Mucosa of descending colon (tissue), 3 donors: ENCODE data around the gene TAOK1. TPM values are rescaled to one million over a fixed set of nuclear protein-coding genes. Genes with fewer than 3 reads are reported as not detected.

Experiments
- ATAC-seq: fragments of 200-7000 bp; cut with Tn5 transposase; one replicate; pipeline ENCODE4 v1.9.1; 2020; ENCODE audit warnings: mild to moderate bottlenecking, moderate library complexity
- DNase-seq, 3 donors: peaks; one replicate each; pipeline ENCODE4 v3.0.0-alpha.2; 2020
- H3K36me3 ChIP-seq: fragments of 200-600 bp; one replicate; pipeline ENCODE4 v1.8.0; 2021; ENCODE audit warnings: low read depth, mild to moderate bottlenecking
- H3K4me1 ChIP-seq: fragments of 200-600 bp; one replicate; pipeline ENCODE4 v1.8.0; 2021; ENCODE audit warnings: low read depth, mild to moderate bottlenecking
- H3K4me3 ChIP-seq: fragments of 200-600 bp; one replicate; pipeline ENCODE4 v1.8.0; 2021; ENCODE audit warnings: mild to moderate bottlenecking
- H3K9me3 ChIP-seq: fragments of 200-600 bp; one replicate; pipeline ENCODE4 v1.8.0; 2021; ENCODE audit warnings: mild to moderate bottlenecking
- CTCF ChIP-seq: fragments of 200-600 bp; IDR thresholded peaks from one replicate; pipeline ENCODE4 v1.8.0; 2022; ENCODE audit warnings: antibody characterized with exemption, mild to moderate bottlenecking
- intact Hi-C, 2 donors: fragments of 100-400 bp; cut with DNase I in 1 of 2; cut with micrococcal nuclease in 1 of 2; formaldehyde crosslinking; loops; one replicate each; pipeline versions ENCODE4 v1.11.0 to v1.11.1; 2022; cut with DNase I, micrococcal nuclease
- total RNA-seq, 3 donors: library from RNA; stranded (reverse); fragmentation: NEBNext Ultra II Directional in 2 of 3; extraction: Animal tissue kit (Norgen Biotek cat#: 25700) in 2 of 3; gene quantifications; one replicate each; pipeline versions ENCODE4 v1.2.1 to v1.2.4, GENCODE V29; 2021 to 2023
- donor health status: DM: no; HTN: no; CAD: no; lungs with moderate emphysema.
- donor health status: DM: no; HTN: no; CAD: no.
- donor health status: DM: no; HTN: yes; CAD: no.

Gene TAOK1
- total RNA-seq, 3 donors from 2014 or later = 50.0 to 76.3 (median 52.1) TPM

DNA sequence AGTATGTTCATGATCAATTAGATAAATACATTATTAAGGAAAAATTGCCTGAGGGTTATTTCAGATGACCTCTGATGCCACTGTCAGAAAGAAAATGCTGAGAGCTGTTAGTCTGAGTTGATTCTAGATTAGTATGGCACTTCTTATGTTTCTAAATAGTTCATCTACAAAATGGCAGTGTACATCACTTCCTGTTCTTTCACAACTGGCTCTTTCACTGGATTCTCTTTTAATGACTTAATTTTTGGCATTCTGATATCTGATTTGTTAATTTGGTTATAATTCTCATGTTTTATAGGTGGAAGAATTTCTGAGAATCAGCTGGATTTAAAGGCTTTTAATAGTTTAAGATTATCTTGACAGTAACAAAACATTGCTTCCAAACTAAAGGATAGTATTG, 3.3 kb downstream of the TAOK1 start:
- Histone ChIP-seq H3K4me1 (peaks cover 17% of the 10 kb centered on the region), H3K9me3 (no peaks in the 10 kb centered on the region), H3K4me3 (no peak overlapping the region), H3K36me3 (no peaks in the 10 kb centered on the region)
- ATAC-seq (no peak), DNase-seq (no peak)
- no peak for TF ChIP-seq CTCF
- intact Hi-C loops = no loop called here

- intact Hi-C loops = no loop called here
- Histone ChIP-seq H3K4me3 (no peak overlapping the region), H3K4me1 (peaks cover 12% of the 10 kb centered on the region), H3K9me3 (no peaks in the 10 kb centered on the region), H3K36me3 (no peaks in the 10 kb centered on the region)
- no peak for TF ChIP-seq CTCF
- ATAC-seq (no peak), DNase-seq (no peak)
Measured at GRCh38 chr17:29394761-29395160, 4.6 kb downstream of the TAOK1 start.

DNA sequence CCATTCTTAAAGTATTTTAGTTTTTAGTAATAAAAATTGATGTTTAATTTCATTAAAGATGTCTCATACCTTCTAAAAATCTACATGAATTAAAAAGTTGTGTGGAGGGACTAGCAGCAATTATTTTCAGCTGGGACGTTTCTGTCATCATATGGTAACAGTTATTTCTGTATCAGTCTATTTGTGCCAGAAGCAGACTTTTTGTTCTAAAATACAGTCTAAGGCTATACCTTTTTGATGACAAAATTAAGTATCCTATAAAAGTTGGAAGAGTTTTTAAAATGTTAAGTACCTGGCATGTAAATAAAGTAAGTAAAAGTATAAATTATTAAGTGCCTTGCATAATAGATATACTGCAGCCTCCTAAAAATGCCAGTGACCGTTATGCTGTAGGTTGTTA, 5.9 kb downstream of the TAOK1 start:
- Histone ChIP-seq H3K4me3 (no peak overlapping the region), H3K4me1 (peaks cover 12% of the 10 kb centered on the region), H3K36me3 (no peaks in the 10 kb centered on the region), H3K9me3 (no peaks in the 10 kb centered on the region)
- DNase-seq (no peak), ATAC-seq (no peak)
- intact Hi-C loops = no loop called here
- no peak for TF ChIP-seq CTCF

GRCh38 chr17:29399634-29400033, 9.5 kb downstream of the TAOK1 start:
- DNase-seq (no peak), ATAC-seq (peak; percentile 45)
- no peak overlapping the region for H3K4me3 ChIP-seq
- intact Hi-C loops = no loop called here
- no peaks in the 10 kb centered on the region for H3K36me3 ChIP-seq
- H3K9me3 ChIP-seq = no peaks in the 10 kb centered on the region
- no peak for TF ChIP-seq CTCF
- H3K4me1 ChIP-seq = peaks cover 1% of the 10 kb centered on the region

DNA sequence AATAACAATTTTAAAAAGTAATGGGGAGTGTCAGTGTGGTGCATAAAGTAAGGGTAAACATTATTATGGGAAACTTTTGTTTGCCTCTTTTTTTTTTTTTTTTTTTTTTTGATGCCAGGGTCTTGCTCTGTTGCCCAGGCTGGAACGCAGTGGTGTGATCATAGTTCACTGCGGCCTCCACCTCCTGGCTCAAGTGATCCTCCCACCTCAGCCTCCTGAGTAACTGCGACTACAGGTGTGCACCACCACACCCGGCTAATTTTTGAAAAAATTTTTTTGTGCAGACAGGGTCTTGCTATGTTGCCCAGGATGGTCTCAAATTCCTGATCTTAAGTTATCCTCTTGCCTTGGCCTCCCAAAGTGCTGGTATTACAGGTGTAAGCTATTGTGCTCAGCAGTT, 10.7 kb downstream of the TAOK1 start:
- ATAC-seq = no peak
- H3K36me3 ChIP-seq = no peaks in the 10 kb centered on the region
- H3K9me3 ChIP-seq = no peaks in the 10 kb centered on the region
- no peak for DNase-seq
- intact Hi-C loops = no loop called here
- no peaks in the 10 kb centered on the region for H3K4me1 ChIP-seq
- no peak overlapping the region for H3K4me3 ChIP-seq
- no peak for TF ChIP-seq CTCF

DNA sequence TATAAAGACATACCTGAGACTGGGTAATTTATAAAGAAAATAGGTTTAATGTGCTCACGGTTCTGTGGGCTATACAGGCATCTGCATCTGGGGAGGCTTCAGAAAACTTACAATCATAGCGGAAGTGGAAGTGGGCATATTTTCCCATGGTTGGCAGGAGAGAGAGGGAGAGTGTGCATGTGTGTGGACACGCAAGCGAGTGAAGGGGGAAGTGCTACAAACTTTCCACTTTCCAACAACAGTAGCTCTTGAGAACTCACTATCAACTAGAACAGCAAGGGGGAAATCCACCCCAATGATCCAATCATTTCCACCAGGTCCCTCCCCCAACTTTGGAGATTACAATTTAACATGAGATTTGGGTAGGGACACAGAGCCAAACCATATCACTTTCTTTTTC, 11.1 kb downstream of the TAOK1 start:
- Histone ChIP-seq H3K9me3 (no peaks in the 10 kb centered on the region), H3K4me1 (no peaks in the 10 kb centered on the region), H3K36me3 (no peaks in the 10 kb centered on the region), H3K4me3 (no peak overlapping the region)
- intact Hi-C loops = no loop called here
- ATAC-seq = no peak
- no peak for DNase-seq
- TF ChIP-seq CTCF = no peak
